DOHH2 (cell line): ENCODE results near the gene HIBCH.

Source experiments
- CTCF ChIP-seq: fragments of 200-600 bp; sonication (generic); IDR thresholded peaks from one replicate; pipeline ENCODE4 v1.5.1; 2014; ENCODE audit warnings: antibody characterized with exemption, mild to moderate bottlenecking, low read depth, low read length; ENCODE audit not compliant: poor library complexity, severe bottlenecking
- EZH2phosphoT487 ChIP-seq: fragments of 200-600 bp; sonication (generic); IDR thresholded peaks from 2 replicates; pipeline ENCODE4 v1.6.1; 2017; ENCODE audit warnings: borderline replicate concordance, mild to moderate bottlenecking, antibody characterized with exemption, low read length, moderate library complexity, mixed read lengths

GRCh38 chr2:190342611-190343010, 23.0 kb upstream of the HIBCH start:
- TF ChIP-seq CTCF (no peak), EZH2phosphoT487 (no peak)
